ENCODE measurements around the gene PLXNB2. TPM values are rescaled to one million over a fixed set of nuclear protein-coding genes. Genes with fewer than 3 reads are reported as not detected.
"Not testable (repeated sequence)": the region's sequence is repeated elsewhere in the genome, so short reads cannot be mapped to it uniquely, and the experiment has no call there.

The PLXNB2 gene, protein sequence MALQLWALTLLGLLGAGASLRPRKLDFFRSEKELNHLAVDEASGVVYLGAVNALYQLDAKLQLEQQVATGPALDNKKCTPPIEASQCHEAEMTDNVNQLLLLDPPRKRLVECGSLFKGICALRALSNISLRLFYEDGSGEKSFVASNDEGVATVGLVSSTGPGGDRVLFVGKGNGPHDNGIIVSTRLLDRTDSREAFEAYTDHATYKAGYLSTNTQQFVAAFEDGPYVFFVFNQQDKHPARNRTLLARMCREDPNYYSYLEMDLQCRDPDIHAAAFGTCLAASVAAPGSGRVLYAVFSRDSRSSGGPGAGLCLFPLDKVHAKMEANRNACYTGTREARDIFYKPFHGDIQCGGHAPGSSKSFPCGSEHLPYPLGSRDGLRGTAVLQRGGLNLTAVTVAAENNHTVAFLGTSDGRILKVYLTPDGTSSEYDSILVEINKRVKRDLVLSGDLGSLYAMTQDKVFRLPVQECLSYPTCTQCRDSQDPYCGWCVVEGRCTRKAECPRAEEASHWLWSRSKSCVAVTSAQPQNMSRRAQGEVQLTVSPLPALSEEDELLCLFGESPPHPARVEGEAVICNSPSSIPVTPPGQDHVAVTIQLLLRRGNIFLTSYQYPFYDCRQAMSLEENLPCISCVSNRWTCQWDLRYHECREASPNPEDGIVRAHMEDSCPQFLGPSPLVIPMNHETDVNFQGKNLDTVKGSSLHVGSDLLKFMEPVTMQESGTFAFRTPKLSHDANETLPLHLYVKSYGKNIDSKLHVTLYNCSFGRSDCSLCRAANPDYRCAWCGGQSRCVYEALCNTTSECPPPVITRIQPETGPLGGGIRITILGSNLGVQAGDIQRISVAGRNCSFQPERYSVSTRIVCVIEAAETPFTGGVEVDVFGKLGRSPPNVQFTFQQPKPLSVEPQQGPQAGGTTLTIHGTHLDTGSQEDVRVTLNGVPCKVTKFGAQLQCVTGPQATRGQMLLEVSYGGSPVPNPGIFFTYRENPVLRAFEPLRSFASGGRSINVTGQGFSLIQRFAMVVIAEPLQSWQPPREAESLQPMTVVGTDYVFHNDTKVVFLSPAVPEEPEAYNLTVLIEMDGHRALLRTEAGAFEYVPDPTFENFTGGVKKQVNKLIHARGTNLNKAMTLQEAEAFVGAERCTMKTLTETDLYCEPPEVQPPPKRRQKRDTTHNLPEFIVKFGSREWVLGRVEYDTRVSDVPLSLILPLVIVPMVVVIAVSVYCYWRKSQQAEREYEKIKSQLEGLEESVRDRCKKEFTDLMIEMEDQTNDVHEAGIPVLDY (N-terminal part only)
- total RNA-seq, result 47.3 and 55.2 TPM in 2 replicates

DNA sequence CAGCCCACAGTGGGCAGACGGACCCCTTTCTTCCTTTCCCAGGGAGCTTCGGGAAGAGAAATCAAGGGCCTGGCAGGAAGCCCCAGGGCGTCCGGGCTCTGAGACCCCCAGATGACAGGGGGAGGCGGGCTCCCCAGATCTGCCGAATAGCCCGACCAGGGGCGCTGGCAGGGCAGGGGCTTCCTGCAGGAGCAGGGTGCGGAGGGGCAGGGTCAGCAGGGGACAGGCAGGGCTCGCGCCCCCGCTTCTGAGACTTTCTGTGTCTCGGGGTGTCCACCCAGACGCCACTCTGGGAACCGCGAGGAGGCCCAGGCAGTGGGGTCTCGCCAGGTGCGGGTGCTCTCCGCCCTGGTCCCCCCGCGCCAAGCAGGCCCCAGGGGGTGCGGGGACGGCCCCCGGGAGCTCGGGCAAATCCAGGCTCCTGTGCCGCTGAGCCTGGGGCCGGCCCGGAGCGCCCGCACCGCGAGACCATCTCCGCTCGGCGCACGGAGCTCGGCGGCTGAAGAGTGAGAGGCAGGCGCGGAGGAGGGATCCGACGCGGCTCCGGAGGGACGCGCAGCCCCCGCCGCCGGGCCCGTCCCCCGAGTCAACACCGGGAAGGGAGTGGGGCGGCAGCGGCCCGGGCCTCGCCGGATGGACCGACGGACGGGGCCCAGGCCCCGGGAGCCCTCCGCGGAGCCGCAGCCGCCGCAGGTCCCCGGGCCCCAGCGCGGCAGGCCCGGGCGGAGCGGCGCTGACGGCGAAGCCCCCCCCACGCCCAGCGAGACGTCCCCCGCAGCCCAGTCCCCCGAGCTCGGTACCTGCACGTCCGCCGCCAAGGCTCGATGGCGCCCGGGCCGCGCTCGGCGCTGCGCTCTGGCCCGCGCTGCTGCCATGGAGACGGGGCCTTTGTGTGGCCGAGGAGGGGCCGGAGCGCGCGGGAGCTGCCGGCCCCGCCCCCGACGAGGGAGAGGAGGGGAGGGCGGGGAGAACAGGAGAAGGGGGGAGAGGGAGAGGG lies at the start of gene PLXNB2:
Gene PLXNB2, minus strand, starts transcription at position 894 of the 997 bp plus-strand sequence. CDS start 17,062 bp downstream, outside the sequence.
- DNase-seq (ENCODE audit: low read depth in 2 of 2), result peak; percentile 84 to 91

DNA sequence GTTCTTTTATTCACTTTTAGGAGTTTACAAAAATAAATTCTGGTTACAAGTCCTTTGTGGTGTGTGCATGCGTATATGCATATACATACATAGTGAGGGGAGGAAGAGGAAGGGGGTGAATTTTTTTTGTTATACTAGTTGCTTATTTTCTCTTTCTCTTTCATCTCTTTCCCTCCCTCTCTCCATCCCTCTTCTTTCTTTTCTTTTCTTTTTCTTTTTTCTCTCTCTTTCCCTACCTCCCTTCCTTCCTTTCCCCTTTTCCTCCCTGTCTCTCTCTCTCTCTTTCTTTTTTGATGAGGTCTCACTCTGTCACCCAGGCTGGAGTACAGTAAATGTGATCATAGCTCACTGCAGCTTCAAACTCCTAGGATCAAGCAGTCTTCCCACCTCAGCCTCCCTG lies 49.8 kb upstream of the PLXNB2 start:
- no peak for DNase-seq (ENCODE audit: low read depth in 2 of 2)

DNA sequence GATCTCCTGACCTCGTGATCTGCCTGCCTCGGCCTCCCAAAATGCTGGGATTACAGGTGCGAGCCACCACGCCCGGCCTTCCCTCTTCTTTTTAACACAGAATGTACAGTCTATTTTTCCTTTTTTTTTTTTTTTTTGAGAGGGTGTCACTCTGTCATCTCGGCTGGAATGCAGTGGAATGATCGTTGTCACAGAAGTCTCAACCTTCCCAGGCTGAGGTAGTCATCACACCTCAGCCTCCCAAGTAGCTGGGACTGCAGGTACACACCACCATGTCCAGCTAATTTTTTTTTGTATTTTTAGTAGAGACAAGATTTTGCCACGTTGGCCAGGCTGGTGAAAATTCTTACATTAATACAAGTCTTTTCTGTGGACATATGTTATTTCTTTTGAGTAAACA lies 48.7 kb upstream of the PLXNB2 start:
- no peak for DNase-seq (ENCODE audit: low read depth in 2 of 2)

DNA sequence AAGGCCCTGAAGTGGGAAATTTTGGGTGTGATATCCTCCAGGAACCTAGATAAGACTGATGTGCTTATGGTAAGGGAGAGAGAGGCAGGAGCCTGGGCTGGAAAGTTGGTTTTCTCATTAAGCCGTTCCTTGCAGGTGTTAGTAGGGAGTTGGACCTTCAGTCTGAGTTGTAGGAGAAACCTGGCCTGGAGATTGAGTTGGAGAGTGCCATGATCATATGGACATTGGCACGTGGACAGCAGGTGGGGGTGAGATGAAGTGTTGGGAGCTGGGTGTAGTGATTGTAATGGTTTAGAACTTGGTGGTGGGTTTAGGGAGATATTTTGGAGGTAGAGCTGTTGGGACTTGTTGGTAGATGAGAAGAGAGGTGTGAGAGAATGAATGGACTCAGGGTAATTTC lies 40.6 kb upstream of the PLXNB2 start:
- DNase-seq (ENCODE audit: low read depth in 2 of 2), result no peak

DNA sequence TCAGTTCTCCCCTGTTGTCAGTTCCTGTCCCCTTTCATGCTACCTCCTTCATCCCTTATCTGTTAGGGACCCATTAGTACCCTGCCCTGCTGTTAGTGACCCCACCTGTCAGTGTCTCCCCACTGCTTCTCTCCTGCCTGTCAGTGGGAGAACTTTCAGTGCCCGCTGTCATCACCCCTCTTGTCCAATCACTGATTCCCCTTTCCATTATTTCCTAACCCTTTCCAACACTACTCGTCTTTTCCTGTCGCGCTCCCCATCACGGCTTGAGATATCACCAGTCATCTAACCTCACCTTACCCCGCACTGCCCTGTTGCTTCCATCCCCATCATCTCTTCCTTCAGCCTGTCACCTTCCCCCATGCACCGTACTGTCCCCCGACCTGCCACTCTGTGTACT lies 39.7 kb upstream of the PLXNB2 start:
- no peak for DNase-seq (ENCODE audit: low read depth in 2 of 2)

DNA sequence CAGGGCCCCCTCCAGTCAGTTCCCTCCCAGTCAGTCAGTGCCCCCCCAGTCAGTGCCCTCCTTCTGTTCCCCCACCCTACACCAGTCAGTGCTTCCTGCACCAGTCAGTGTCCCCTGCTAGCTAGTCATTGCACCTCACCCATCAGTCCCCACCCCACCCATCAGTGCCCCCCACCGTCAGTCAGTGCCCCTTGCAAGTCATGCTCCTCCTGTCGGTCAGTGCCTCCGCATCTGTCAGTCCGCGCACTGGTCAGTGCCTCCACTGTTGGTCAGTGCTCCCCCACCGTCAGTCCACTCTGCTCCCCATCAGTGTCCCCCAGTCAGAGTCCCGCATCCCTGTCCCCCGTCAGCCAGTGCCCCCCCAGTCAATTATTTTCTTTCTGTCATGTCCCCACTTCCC lies 39.0 kb upstream of the PLXNB2 start:
- DNase-seq (ENCODE audit: low read depth in 2 of 2), result no peak

DNA sequence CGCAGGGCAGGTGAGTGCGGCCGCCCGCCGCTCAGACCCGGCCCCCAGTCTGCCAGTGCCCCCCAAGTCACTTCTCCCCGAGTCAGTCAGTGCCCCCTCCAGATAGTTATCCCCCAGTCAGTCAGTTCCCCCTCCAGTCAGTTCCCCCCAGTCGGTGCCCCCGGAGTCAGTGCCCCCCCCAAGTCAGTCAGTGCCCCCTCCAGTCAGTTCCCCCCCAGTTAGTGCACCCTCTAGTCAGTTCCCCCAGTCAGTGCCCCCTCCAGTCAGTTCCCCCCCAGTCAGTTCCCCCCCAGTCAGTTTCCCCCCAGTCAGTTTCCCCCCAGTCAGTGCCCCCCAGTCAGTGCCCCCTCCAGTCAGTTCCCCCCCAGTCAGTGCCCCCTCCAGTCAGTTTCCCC lies 36.1 kb upstream of the PLXNB2 start:
- no peak for DNase-seq (ENCODE audit: low read depth in 2 of 2)

DNA sequence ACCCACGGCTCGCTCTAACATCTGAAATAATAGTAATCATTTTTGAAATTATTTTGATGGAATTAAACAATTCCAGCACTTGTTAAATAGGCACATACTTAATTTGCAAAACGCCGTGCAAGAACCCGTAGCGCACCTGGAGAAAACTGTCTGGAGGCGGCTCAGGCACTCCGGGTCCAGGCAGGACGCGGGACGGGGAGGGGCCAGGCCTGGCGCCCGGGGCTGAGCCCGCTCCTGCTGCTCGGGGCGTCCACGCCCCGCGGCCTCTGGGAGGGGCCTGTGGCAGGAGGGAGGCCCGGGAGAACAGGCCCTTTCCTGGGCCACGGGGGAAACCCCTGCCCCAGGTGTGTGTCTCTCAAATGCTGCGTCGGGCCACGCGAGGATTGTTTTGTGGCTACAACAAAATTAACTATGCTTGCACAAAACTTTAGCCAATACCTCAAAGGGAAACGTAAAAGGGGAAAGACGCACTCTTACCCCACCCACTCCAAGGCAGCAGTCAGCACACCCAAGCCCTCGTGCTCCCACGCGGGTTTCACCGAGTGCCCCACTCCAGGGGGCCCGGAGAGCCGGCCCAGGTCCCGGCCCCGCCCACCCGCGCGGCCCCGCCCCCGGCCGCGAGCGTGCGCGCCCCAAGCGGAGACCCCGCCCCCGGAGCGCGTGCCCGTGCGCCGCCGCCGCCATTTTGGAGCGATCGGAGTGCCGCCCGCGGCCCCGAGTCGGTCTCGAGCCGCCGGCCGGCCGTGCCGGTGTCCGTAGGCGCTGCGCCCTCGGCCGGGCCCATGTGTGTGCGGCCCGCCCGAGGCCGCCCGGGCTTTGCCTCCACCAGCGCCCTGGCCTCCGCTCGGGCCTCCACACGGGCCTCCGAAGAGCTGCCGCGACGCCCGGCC lies 35.5 kb upstream of the PLXNB2 start, which contains the start of gene PPP6R2:
Gene PPP6R2, plus strand, starts transcription at position 677 of the 890 bp plus-strand sequence. CDS start 50,582 bp downstream, outside the sequence.
- peak; percentile 69 to 81 for DNase-seq (ENCODE audit: low read depth in 2 of 2)

DNA sequence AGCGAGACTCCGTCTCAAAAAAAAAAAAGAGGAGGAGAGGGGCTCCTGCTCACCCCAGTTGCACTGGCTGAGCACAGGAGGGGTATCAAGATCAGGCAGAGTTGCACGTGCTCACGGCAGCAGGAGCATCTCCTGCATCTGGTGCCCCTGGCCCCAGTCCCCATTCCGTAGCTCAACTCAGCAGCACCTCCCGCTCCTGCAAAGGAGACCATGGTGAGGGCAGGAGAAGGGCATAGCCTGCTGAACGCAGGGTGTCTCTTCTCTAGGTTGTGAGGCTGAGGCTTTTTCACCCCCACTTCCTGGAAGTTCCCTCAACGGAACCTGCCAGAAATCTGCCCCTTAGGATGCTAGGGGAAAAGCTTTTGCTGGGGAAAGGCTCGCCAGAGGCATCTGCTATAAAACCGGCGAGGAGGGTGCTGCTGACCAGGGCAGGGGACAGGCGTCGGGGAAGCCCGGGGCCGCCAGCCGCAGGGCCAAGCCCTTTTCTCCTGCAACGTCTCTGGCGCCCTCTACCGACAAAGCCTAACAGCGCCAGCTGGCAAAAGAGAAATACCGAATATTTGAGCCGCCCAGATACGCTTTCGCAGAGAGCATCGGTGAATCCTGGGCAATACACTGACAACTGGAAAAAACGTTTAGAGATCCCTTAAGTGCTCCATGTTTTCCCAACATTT lies 34.7 kb upstream of the PLXNB2 start:
- peak; percentile 84 to 90 for DNase-seq (ENCODE audit: low read depth in 2 of 2)

DNA sequence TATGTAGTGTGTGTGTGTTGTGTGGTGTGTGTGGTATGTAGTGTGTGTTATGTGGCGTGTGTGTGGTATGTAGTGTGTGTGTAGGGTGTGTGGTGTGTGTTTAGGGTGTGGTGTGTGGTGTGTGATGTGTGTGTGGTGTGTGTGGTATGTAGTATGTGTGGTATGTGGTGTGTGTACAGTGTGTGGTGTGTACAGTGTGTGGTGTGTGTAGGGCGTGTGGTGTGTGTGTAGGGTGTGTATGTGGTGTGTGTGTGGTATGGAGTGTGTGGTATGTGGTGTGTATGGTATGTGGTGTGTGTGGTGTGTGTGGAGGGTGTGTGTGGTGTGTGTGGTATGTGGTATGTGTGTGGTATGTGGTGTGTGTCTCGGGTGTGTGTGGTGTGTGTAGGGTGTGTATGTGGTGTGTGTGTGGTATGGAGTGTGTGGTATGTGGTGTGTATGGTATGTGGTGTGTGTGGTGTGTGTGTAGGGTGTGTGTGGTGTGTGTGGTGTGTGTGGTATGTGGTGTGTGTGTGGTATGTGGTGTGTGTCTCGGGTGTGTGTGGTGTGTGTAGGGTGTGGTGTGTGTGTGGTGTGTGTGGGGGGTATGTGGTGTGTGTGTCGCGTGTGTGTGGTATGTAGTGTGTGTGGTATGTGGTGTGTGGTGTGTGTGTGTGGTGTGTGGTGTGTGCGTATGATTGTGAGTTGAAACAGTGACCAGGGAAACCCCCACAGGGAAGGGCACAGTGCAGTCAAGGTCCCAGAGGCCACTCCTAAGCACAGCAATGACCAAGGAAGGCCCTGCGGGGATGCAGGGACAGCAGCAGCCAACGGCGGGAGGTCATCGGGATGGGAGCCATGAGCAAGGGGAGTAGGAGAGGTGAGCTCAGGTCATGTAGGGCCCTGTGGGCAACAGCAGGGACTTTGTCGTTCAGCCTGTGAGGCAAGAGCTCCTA lies 32.8 kb upstream of the PLXNB2 start:
- no peak for DNase-seq (ENCODE audit: low read depth in 2 of 2)

DNA sequence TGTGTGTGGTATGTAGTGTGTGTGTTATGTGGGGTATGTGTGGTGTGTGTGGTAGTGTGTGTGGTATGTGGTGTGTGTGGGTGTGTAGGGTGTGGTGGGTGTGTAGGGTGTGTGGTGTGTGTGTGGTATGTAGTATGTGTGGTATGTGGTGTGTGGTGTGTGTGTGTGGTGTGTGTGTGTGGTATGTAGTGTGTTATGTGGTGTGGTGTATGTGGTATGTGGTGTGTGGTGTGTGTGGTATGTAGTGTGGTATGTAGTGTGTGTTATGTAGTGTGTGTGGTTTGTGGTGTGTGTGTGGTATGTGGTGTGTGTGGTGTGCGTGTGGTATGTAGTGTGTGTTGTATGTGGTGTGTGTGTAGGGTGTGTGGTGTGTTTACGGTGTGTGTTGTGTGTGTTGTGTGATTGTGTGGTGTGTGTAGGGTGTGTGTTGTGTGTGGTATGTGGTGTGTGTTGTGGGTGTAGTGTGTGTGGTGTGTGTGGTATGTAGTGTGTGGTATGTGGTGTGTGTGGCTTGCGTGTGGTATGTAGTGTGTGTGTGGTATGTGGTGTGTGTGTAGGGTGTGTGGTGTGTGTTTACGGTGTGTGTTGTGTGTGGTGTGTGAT lies 31.5 kb upstream of the PLXNB2 start:
- no peak for DNase-seq (ENCODE audit: low read depth in 2 of 2)

DNA sequence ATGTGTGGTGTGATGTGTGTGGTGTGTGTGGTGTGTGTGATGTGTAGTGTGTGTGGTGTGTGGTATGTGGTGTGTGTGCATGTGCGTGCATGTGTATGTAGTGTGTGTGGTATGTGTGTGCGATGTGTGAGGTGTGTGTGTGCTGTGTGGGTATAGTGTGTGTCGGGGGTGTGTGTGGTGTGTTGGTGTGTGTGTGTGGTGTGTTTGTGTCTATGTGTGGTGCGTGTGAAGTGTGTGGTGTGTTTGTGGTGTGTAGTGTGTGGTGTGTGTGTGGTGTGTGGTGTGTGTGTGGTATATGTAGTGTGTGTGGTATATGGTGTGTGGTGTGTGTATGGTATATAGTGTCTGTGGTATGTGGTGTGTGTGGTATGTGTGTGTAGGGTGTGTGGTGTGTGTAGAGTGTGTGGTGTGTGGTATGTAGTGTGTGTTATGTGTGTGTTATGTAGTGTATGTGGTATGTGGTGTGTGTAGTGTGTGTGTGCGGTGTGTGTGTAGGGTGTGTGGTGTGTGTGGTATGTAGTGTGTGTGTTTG lies 30.7 kb upstream of the PLXNB2 start:
- no peak for DNase-seq (ENCODE audit: low read depth in 2 of 2)

DNA sequence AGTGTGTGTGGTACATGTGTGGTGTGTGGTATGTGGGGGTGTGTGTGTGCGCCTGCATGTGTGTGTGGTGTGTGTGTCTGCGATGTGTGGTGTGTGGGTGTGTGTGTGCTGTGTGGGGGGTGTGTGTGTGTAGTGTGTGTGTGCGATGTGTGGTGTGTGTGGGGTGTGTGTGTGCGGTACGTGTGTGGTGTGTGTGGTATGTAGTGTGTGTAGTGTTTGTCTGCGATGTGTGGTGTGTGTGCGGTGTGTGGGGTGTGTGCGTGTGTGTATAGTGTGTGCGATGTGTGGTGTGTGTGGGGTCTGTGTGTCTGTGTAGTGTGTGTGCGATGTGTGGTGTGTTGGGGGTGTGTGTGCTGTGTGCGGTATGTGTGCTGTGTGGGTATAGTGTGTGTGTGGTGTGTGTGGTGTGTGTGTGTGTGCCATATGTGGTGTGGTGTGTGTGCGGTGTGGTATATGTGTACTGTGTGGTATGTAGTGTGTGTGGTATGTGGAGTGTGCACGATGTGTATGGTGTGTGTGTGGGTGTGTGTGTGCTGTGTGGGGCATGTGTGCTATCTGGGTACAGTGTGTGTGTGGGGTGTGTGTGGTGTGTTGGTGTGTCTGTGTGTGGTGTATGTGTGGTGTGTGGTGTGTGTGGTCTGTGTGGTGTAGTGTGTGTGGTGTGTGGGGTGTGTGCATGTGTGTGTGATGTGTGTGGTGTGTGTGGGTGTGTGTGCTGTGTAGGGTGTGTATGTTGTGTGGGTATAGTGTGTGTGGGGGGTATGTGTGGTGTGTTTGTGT lies 30.0 kb upstream of the PLXNB2 start:
- DNase-seq (ENCODE audit: low read depth in 2 of 2), result no peak

DNA sequence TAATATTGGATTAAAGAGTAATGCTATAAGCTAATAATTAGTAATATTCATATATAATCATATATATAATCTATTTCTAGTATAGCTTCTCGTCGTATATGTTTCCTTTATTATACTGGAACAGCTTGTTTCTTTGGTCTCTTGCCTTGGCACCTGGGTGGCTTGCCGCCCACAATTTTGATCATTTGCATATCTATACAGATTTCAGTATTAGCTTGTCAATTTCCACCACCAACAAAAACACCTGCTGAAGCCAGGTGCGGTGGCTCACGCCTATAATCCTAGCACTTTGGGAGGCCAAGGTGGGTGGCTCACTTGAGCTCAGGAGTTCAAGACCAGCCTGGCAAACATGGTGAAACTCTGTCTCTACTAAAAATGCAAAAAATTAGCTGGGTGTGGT lies 27.0 kb upstream of the PLXNB2 start:
- not testable (repeated sequence) for DNase-seq (ENCODE audit: low read depth in 2 of 2)

DNA sequence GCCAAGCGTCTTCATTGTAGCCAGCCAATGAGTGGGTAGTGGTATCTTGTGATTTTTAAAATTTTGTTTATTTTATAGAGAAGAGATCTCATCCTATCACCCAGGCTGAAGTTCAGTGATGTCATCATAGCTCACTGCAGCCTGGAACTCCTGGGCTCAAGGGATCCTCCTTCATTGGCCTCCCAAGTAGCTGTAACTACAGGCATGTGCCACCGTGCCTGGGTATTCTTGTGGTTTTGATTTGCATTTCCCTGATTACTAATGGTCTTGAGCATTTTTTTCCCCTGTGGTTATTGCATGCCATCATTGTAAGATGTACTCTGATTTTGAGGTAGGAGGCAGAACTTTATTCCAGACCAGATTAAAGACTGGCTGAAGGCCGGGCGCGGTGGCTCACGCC lies 21.8 kb upstream of the PLXNB2 start:
- DNase-seq (ENCODE audit: low read depth in 2 of 2), result no peak

DNA sequence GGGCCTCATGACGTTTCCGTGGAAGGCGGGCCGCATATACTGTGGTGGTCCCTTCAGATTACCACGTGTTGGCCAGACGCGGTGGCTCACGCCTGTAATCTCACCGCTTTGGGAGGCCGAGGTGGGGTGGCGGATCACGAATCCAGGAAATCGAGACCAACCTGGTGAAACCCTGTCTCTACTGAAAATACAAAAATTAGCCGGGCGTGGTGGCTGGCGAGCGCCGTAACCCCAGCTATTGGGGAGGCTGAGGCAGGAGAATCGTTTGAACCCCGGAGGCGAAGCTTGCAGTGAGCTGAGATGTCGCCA lies 20.2 kb upstream of the PLXNB2 start:
- DNase-seq (ENCODE audit: low read depth in 2 of 2), result no peak

Data from lung microvascular endothelial cell (primary cell).